T-helper 17 cell (primary cell): ENCODE measurements around the gene ITIH3. TPM values are rescaled to one million over a fixed set of nuclear protein-coding genes. Genes with fewer than 3 reads are reported as not detected.
"Not testable (repeated sequence)": the region's sequence is repeated elsewhere in the genome, so short reads cannot be mapped to it uniquely, and the experiment has no call there.

ENCODE experiments used
- ATAC-seq: fragments of 150-1000 bp; cut with Tn5 transposase; 2 replicates; pipeline ENCODE4 v1.10.0; 2021; ENCODE audit warnings: mild to moderate bottlenecking, moderate library complexity
- DNase-seq, 3 donors: peaks; one replicate each; pipeline versions ENCODE4 v3.0.0 to v3.0.0-alpha.2; 2020 to 2021
- H3K9me3 ChIP-seq: one replicate; pipeline ENCODE4 v1.7.0; 2013; ENCODE audit warnings: low read length, mild to moderate bottlenecking; ENCODE audit not compliant: control insufficient read depth, poor library complexity, severe bottlenecking
- H3K27ac Mint-ChIP-seq: one replicate; pipeline ENCODE4 v1.8.0; 2022; ENCODE audit warnings: mild to moderate bottlenecking, moderate library complexity, mixed read lengths
- H3K27me3 Mint-ChIP-seq: one replicate; pipeline ENCODE4 v1.8.0; 2022; ENCODE audit warnings: mixed read lengths
- H3K36me3 Mint-ChIP-seq: one replicate; pipeline ENCODE4 v1.8.0; 2022; ENCODE audit warnings: low read depth, mixed read lengths
- H3K4me1 Mint-ChIP-seq: one replicate; pipeline ENCODE4 v1.8.0; 2022; ENCODE audit warnings: mild to moderate bottlenecking, mixed read lengths
- H3K4me3 Mint-ChIP-seq: one replicate; pipeline ENCODE4 v1.8.0; 2022; ENCODE audit warnings: mild to moderate bottlenecking, moderate library complexity, mixed read lengths
- total RNA-seq, 4 donors: library from RNA in 2 of 4; stranded (reverse) in 2 of 4; gene quantifications; one replicate each; pipeline ENCODE4 v1.2.3 and lab custom pipeline; 2022 to 2026

Gene ITIH3
- total RNA-seq, 2 donors from 2014 or later = not detected

GRCh38 chr3:52774901-52775864 lies 19.4 kb upstream of the ITIH3 start:
- peak overlapping the region; percentile 32 for H3K27ac Mint-ChIP-seq
- H3K36me3 Mint-ChIP-seq = peaks cover 3% of the 10 kb centered on the region

GRCh38 chr3:52775877-52776276 lies 18.7 kb upstream of the ITIH3 start:
- Mint-ChIP-seq H3K4me3 (no peak overlapping the region), H3K4me1 (peaks cover 12% of the 10 kb centered on the region), H3K36me3 (peaks cover 3% of the 10 kb centered on the region), H3K27ac (no peak overlapping the region), H3K27me3 (peaks cover 20% of the 10 kb centered on the region)
- H3K9me3 ChIP-seq = no peaks in the 10 kb centered on the region
- no peak for ATAC-seq
- DNase-seq = no peak

More at GRCh38 chr3:52774901-52775864, 19.4 kb upstream of the ITIH3 start:
- Mint-ChIP-seq H3K4me3 (no peak overlapping the region), H3K27me3 (peaks cover 20% of the 10 kb centered on the region), H3K4me1 (peaks cover 13% of the 10 kb centered on the region)
- H3K9me3 ChIP-seq = no peaks in the 10 kb centered on the region
- DNase-seq (no peak), ATAC-seq (no peak)

GRCh38 chr3:52776486-52776885 lies 18.1 kb upstream of the ITIH3 start:
- not testable (repeated sequence) for DNase-seq, H3K9me3 ChIP-seq, ATAC-seq, H3K4me3 Mint-ChIP-seq, H3K27ac Mint-ChIP-seq, H3K36me3 Mint-ChIP-seq, H3K4me1 Mint-ChIP-seq
- H3K27me3 Mint-ChIP-seq = peaks cover 15% of the 10 kb centered on the region

GRCh38 chr3:52777127-52777958 lies 17.3 kb upstream of the ITIH3 start, which contains the start of gene ITIH1:
Gene ITIH1 (plus strand): TSS chr3:52777599. CDS start chr3:52777616, 17 bp downstream.
- peaks cover 13% of the 10 kb centered on the region for H3K27me3 Mint-ChIP-seq
- H3K4me1 Mint-ChIP-seq = peaks cover 6% of the 10 kb centered on the region
- no peak within 1 kb of the TSS for H3K27ac Mint-ChIP-seq
- H3K4me3 Mint-ChIP-seq = no peak within 1 kb of the TSS
- H3K36me3 Mint-ChIP-seq = peaks cover 3% of the 10 kb centered on the region
- ATAC-seq (no peak), DNase-seq (no peak)
- H3K9me3 ChIP-seq = no peaks in the 10 kb centered on the region

- peaks cover 22% of the 10 kb centered on the region for H3K27me3 Mint-ChIP-seq
- no peak overlapping the region for H3K27ac Mint-ChIP-seq
- DNase-seq (no peak), ATAC-seq (no peak)
- H3K36me3 Mint-ChIP-seq = peaks cover 3% of the 10 kb centered on the region
- no peaks in the 10 kb centered on the region for H3K9me3 ChIP-seq
- no peak overlapping the region for H3K4me3 Mint-ChIP-seq
- peaks cover 4% of the 10 kb centered on the region for H3K4me1 Mint-ChIP-seq
Measured at GRCh38 chr3:52777959-52778805, 16.4 kb upstream of the ITIH3 start.

- DNase-seq (no peak), ATAC-seq (peak; percentile 84)
- H3K9me3 ChIP-seq = no peaks in the 10 kb centered on the region
- H3K4me3 Mint-ChIP-seq = no peak overlapping the region
- H3K36me3 Mint-ChIP-seq = peaks cover 3% of the 10 kb centered on the region
- peaks cover 3% of the 10 kb centered on the region for H3K4me1 Mint-ChIP-seq
- H3K27ac Mint-ChIP-seq = no peak overlapping the region
- peaks cover 30% of the 10 kb centered on the region for H3K27me3 Mint-ChIP-seq
Measured at GRCh38 chr3:52779011-52779836, 15.4 kb upstream of the ITIH3 start.

GRCh38 chr3:52779837-52780585 lies 14.6 kb upstream of the ITIH3 start:
- Mint-ChIP-seq H3K4me1 (no peaks in the 10 kb centered on the region), H3K27me3 (peaks cover 30% of the 10 kb centered on the region), H3K4me3 (no peak overlapping the region), H3K36me3 (peaks cover 3% of the 10 kb centered on the region), H3K27ac (no peak overlapping the region)
- ATAC-seq = no peak
- no peaks in the 10 kb centered on the region for H3K9me3 ChIP-seq
- no peak for DNase-seq

GRCh38 chr3:52781741-52782140 lies 12.9 kb upstream of the ITIH3 start:
- DNase-seq = no peak
- Mint-ChIP-seq H3K4me1 (no peaks in the 10 kb centered on the region), H3K4me3 (no peak overlapping the region)

GRCh38 chr3:52782412-52783210 lies 12.0 kb upstream of the ITIH3 start:
- peaks cover 30% of the 10 kb centered on the region for H3K27me3 Mint-ChIP-seq
- H3K27ac Mint-ChIP-seq = no peak overlapping the region
- H3K4me1 Mint-ChIP-seq = no peaks in the 10 kb centered on the region
- DNase-seq = no peak
- no peaks in the 10 kb centered on the region for H3K9me3 ChIP-seq
- no peak overlapping the region for H3K4me3 Mint-ChIP-seq
- H3K36me3 Mint-ChIP-seq = no peaks in the 10 kb centered on the region
- no peak for ATAC-seq

More at GRCh38 chr3:52781741-52782140, 12.9 kb upstream of the ITIH3 start:
- ATAC-seq = no peak
- no peaks in the 10 kb centered on the region for H3K9me3 ChIP-seq
- Mint-ChIP-seq H3K27ac (no peak overlapping the region), H3K36me3 (no peaks in the 10 kb centered on the region), H3K27me3 (peaks cover 30% of the 10 kb centered on the region)

- no peaks in the 10 kb centered on the region for H3K36me3 Mint-ChIP-seq
- no peaks in the 10 kb centered on the region for H3K9me3 ChIP-seq
- no peak overlapping the region for H3K27ac Mint-ChIP-seq
- peaks cover 33% of the 10 kb centered on the region for H3K27me3 Mint-ChIP-seq
- H3K4me3 Mint-ChIP-seq = no peak overlapping the region
- no peak for DNase-seq
- H3K4me1 Mint-ChIP-seq = no peaks in the 10 kb centered on the region
- ATAC-seq = no peak
Measured at GRCh38 chr3:52783211-52783555, 11.4 kb upstream of the ITIH3 start.

- no peak overlapping the region for H3K4me3 Mint-ChIP-seq
- H3K9me3 ChIP-seq = no peaks in the 10 kb centered on the region
- H3K27ac Mint-ChIP-seq = no peak overlapping the region
- peaks cover 35% of the 10 kb centered on the region for H3K27me3 Mint-ChIP-seq
- H3K4me1 Mint-ChIP-seq = peaks cover 3% of the 10 kb centered on the region
- H3K36me3 Mint-ChIP-seq = no peaks in the 10 kb centered on the region
- no peak for ATAC-seq
- no peak for DNase-seq
Measured at GRCh38 chr3:52784021-52784621, 10.5 kb upstream of the ITIH3 start.
